ENCODE data around the gene KCNH1.

Gene KCNH1

DNA sequence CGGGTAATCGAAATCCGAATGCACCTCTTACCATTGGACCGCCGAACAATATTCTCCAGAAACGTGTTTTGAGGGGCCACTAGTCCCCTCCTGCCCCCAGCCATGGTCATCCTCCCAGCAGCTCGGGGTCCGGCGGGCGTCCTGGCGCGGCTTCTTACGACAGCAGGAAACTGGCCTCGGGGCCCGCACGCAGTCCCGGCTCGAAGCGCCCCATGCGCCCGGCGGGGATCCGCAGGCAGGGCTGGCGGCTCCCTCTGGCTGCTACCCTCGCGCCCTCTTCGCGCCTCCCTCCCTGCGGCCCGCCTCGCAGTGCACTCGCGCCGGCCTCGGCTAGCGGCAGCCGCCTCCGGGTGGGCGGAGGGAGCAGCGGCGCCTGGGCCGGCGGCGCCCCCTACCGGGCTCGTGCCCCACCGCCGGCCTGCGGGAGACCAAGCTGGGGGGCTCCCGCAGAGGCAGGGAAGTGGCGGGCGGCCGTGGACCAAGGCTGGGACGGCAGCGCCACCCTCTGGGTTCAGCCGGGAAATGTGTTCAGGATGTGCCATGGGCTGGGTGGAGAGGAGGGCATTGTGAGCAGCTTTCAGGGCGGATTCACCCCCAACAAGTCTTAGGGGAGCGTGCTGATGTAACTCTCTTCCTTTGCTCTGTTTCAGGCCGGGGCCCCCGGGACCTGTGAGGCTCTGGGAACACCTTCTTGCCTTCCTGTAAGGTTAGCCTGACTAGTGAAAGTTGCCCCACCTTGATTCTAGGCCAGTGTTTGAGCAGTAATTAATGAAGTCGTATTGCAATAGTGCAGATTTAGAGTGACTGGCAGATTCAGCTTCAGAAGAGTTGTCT lies at the start of gene KCNH1 (continued):
- TF ChIP-seq, protein P1, sequence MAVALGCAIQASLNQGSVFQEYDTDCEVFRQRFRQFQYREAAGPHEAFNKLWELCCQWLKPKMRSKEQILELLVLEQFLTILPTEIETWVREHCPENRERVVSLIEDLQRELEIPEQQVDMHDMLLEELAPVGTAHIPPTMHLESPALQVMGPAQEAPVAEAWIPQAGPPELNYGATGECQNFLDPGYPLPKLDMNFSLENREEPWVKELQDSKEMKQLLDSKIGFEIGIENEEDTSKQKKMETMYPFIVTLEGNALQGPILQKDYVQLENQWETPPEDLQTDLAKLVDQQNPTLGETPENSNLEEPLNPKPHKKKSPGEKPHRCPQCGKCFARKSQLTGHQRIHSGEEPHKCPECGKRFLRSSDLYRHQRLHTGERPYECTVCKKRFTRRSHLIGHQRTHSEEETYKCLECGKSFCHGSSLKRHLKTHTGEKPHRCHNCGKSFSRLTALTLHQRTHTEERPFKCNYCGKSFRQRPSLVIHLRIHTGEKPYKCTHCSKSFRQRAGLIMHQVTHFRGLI (tag by site-specific recombination; IDR thresholded peaks at IDR 0.05) = no peak
- TF ChIP-seq SP3 (tag by site-specific recombination; IDR thresholded peaks at IDR 0.05) (peak; percentile 48; the same call in 1 of the 2 replicates), ZNF398 (tag by site-specific recombination; IDR thresholded peaks at IDR 0.05) (peak; percentile 30; the same call in 1 of the 2 replicates), ZNF16 (tag by site-specific recombination; IDR thresholded peaks at IDR 0.05; ENCODE audit: low read depth) (no peak), ZNF26 (tag by site-specific recombination; IDR thresholded peaks at IDR 0.05) (no peak), ZNF555 (tag by site-specific recombination; conservative IDR thresholded peaks at IDR 0.05) (no peak), REPIN1 (tag by site-specific recombination; IDR thresholded peaks at IDR 0.05; ENCODE audit: low read depth) (no peak), ZNF239 (tag by site-specific recombination; IDR thresholded peaks at IDR 0.05) (no peak), ZNF560 (tag by site-specific recombination; IDR thresholded peaks at IDR 0.05; ENCODE audit: borderline replicate concordance) (no peak), KLF16 (tag by site-specific recombination; IDR thresholded peaks at IDR 0.05) (no peak), ZNF501 (tag by site-specific recombination; IDR thresholded peaks at IDR 0.05) (peak; percentile 45; the same call in 1 of the 2 replicates), ZNF510 (tag by site-specific recombination; IDR thresholded peaks at IDR 0.05; ENCODE audit: insufficient replicate concordance) (peak; percentile 35), ZNF658 (tag by site-specific recombination; IDR thresholded peaks at IDR 0.05) (no peak), ZNF624 (tag by site-specific recombination; IDR thresholded peaks at IDR 0.05) (no peak), ZBTB20 (tag by site-specific recombination; IDR thresholded peaks at IDR 0.05) (peak; percentile 47), MZF1 (tag by site-specific recombination; IDR thresholded peaks at IDR 0.05; ENCODE audit: borderline replicate concordance) (peak; percentile 76; the same call in 1 of the 2 replicates), PRDM6 (tag by site-specific recombination; IDR thresholded peaks at IDR 0.05) (no peak), PRDM1 (tag by site-specific recombination; IDR thresholded peaks at IDR 0.05) (no peak), ZNF146 (tag by site-specific recombination; IDR thresholded peaks at IDR 0.05) (no peak)
- TF ChIP-seq, protein P2, sequence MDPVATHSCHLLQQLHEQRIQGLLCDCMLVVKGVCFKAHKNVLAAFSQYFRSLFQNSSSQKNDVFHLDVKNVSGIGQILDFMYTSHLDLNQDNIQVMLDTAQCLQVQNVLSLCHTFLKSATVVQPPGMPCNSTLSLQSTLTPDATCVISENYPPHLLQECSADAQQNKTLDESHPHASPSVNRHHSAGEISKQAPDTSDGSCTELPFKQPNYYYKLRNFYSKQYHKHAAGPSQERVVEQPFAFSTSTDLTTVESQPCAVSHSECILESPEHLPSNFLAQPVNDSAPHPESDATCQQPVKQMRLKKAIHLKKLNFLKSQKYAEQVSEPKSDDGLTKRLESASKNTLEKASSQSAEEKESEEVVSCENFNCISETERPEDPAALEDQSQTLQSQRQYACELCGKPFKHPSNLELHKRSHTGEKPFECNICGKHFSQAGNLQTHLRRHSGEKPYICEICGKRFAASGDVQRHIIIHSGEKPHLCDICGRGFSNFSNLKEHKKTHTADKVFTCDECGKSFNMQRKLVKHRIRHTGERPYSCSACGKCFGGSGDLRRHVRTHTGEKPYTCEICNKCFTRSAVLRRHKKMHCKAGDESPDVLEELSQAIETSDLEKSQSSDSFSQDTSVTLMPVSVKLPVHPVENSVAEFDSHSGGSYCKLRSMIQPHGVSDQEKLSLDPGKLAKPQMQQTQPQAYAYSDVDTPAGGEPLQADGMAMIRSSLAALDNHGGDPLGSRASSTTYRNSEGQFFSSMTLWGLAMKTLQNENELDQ (tag by site-specific recombination; IDR thresholded peaks at IDR 0.05; ENCODE audit: low read depth) = no peak
- TF ChIP-seq, protein P3, sequence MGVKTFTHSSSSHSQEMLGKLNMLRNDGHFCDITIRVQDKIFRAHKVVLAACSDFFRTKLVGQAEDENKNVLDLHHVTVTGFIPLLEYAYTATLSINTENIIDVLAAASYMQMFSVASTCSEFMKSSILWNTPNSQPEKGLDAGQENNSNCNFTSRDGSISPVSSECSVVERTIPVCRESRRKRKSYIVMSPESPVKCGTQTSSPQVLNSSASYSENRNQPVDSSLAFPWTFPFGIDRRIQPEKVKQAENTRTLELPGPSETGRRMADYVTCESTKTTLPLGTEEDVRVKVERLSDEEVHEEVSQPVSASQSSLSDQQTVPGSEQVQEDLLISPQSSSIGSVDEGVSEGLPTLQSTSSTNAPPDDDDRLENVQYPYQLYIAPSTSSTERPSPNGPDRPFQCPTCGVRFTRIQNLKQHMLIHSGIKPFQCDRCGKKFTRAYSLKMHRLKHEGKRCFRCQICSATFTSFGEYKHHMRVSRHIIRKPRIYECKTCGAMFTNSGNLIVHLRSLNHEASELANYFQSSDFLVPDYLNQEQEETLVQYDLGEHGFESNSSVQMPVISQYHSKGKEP (tag by site-specific recombination; IDR thresholded peaks at IDR 0.05) = no peak; the same call in 1 of the 2 replicates
- TF ChIP-seq, protein P4, sequence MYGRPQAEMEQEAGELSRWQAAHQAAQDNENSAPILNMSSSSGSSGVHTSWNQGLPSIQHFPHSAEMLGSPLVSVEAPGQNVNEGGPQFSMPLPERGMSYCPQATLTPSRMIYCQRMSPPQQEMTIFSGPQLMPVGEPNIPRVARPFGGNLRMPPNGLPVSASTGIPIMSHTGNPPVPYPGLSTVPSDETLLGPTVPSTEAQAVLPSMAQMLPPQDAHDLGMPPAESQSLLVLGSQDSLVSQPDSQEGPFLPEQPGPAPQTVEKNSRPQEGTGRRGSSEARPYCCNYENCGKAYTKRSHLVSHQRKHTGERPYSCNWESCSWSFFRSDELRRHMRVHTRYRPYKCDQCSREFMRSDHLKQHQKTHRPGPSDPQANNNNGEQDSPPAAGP (tag by site-specific recombination; IDR thresholded peaks at IDR 0.05) = peak; percentile 38; the same call in 1 of the 2 replicates
- TF ChIP-seq, protein P5, sequence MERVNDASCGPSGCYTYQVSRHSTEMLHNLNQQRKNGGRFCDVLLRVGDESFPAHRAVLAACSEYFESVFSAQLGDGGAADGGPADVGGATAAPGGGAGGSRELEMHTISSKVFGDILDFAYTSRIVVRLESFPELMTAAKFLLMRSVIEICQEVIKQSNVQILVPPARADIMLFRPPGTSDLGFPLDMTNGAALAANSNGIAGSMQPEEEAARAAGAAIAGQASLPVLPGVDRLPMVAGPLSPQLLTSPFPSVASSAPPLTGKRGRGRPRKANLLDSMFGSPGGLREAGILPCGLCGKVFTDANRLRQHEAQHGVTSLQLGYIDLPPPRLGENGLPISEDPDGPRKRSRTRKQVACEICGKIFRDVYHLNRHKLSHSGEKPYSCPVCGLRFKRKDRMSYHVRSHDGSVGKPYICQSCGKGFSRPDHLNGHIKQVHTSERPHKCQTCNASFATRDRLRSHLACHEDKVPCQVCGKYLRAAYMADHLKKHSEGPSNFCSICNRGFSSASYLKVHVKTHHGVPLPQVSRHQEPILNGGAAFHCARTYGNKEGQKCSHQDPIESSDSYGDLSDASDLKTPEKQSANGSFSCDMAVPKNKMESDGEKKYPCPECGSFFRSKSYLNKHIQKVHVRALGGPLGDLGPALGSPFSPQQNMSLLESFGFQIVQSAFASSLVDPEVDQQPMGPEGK (tag by site-specific recombination; IDR thresholded peaks at IDR 0.05) = peak; percentile 86

Data from HEK293 (cell line).